ENCODE results near the gene ANKS1B.
"Not testable (repeated sequence)": the region's sequence is repeated elsewhere in the genome, so short reads cannot be mapped to it uniquely, and the experiment has no call there.

Gene ANKS1B

DNA sequence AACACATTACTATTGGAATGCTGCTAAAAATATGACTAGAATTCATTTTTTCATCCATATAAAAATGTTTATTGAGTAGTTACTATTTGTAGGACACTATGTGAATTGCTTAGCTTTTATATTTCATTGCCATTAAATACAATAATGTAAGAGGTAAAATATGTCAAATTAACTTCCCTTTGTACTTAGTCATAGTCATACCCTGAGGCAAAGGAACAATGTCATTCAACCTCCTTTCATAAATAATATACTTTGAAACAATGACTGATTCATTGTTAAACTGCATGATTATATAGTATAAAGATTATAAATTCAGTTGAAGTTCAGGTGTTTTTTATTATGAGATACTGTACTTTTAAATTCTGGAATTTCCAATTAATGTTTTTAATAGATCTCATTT is 232.0 kb downstream of the ANKS1B start:
- DNase-seq: peak in 1 of 3 experiments; percentile 23

DNA sequence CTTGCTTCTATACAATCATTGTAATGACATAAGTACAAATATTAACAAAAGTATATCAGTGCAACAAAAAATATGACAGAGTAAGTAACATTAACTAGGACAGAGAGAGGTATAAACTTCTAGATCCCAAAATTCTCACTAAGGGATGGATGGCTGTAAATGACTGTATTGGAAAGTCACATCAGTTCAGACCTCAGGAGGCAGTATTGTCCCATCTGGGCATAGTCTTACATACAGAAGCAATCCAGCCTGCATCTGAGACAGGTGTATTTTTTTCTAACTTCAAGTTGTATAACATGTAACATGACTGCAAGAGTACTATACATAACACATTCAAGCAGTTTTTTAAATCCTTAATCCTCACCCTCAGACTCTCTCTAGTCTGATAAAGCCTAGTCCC is 238.2 kb downstream of the ANKS1B start:
- DNase-seq: peak in 1 of 3 experiments; percentile 8

DNA sequence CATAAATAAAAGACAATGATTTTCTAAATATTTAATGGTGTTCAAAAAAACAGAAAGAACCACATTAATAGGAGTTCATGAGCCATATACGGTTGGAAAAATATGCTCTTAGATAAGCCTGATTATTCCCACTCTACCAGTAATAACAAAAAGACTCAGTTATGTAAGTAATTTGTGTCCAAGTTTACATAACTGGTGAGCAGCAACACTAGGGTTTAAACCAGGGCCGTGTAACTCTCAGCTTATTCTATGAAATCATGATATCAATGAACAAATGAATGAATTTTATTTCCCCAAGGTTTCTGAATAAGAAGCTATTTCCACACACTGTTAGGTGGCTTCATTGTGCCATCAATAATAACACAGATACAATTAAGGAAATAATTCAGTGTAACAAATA is 238.8 kb downstream of the ANKS1B start:
- DNase-seq: no peak

DNA sequence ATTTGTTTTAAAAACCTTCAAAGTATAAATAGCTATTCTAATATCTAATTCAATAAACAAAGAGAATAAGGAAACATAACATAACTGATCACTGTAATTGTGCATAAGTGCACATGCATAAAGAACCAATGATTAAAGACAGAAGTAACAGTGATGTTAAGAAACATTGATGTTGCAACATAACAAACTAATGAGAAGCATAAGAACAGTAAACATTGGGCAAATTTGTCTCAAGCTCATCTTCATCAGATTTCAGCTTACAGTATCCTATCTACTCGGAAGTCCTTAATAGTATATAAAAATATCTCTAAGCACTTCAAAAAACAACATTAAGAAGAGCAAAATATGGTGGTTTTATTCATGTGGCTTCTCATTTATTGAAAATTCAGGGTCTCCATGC is 239.6 kb downstream of the ANKS1B start:
- no peak for DNase-seq

DNA sequence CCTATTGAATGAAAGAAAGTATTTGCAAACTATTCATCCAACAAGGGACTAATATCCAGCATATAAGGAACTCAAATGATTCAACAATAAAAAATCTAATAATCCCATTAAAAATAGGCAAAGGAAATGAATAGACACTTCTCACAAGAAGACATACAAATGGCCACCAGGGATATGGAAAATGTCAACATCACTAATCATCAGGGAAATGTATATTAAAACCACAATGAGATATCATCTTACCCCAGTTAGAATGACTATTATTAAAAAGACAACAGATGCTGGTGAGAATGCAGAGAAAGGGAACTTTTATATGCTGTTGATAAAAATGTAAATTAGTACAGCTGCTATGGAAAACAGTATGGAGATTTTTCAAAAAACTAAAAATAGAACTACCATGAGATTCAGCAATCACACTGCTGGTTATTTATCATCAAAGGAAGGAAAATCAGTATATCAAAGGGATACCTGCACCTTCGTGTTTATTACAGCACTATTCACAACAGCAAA is 247.9 kb downstream of the ANKS1B start:
- no peak for DNase-seq

DNA sequence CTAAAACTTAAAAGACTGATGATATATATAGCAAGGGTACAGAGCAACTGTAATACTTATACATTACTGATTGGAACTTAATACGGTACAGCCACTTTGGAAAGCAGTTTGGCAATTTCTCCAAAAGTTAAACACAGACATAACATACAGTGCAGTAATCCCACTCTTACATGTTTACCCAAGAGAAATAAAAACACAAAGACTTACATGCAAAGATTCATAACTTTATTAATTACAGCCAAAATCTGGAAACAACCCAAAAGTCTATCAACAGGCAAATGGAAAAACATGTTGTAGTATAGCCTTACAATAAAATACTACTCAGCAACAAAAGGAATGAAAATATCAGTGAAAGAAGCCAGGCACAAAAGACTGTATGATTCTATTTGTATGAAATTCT is 252.6 kb downstream of the ANKS1B start:
- no peak for DNase-seq

DNA sequence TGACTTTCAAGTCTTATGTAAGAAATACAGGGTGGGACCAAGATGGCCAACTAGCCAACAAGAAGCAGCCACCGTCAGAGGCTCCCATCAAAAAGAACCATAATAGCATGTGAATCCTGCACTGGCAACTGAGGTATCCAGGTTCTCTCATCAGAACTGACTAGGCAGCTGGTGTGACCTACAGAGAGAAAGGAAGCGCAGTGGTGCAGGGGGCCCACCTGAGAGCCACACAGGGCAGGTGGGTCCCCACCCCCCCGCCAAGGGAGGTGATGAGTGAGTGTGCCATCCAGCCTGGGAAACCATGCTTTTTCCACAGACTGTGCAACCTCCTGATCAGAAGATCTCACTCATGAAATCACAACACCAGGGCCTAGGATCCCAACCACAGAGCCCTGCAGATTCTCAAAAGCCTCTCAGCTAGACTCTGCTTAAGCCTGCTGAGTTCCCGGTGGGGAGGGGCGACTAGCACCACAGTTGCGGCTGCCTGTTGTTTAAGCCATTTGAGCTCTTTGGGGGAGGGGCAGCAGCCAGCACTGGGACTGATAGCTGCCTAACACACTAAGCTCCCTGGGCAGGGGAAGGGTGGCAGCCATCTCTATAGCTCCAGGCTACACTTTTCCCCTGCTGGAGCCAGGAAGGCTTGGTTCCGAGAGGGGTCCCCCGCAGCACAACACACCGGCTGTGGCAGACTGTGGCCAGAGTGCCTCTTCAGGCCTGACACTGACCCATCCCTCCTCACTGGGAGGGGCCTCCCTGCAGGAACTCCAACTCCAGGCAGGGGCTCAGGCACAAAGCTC is 261.8 kb downstream of the ANKS1B start:
- no peak for DNase-seq

DNA sequence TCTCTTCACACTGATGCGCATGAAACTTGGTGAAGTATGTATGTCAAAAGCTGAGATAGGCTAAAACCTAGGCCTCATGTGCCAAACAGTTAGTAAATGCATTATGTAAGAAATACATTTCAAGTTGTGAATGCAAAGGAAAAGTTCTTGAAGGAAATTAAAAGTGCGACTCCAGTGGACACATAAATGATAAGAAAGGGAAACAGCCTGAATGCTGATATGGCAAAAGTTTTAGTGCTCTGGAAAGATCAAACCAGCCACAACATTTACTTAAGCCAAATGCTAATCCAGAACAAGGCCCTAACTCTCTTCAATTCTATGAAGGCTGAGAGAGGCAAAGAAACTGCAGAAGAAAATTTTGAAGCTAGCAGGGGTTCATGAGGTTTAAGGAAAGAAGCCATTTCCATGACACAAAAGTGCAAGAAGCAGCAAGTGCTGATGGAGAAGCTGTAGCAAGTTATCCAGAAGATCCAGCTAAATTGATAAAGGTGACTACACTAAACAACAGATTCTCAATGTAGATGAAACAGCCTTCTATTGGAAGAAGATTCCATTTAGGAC is 262.9 kb downstream of the ANKS1B start:
- DNase-seq: no peak

DNA sequence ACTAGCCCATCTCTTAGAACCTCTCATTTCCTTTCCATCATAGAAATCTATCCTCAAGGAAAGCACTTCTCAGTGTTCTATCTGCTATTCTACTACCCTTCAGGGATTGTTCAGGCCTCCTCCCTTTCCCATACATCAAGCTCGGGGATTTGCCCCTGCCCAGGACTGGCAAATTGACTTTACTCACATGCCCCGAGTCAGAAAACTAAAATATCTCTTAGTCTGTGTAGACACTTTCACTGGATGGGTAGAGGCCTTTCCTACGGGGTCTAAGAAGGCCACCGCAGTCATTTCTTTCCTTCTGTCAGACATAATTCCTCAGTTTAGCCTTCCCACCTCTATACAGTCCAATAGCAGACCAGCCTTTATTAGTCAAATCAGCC is 264.7 kb downstream of the ANKS1B start:
- DNase-seq: not testable (repeated sequence)

DNA sequence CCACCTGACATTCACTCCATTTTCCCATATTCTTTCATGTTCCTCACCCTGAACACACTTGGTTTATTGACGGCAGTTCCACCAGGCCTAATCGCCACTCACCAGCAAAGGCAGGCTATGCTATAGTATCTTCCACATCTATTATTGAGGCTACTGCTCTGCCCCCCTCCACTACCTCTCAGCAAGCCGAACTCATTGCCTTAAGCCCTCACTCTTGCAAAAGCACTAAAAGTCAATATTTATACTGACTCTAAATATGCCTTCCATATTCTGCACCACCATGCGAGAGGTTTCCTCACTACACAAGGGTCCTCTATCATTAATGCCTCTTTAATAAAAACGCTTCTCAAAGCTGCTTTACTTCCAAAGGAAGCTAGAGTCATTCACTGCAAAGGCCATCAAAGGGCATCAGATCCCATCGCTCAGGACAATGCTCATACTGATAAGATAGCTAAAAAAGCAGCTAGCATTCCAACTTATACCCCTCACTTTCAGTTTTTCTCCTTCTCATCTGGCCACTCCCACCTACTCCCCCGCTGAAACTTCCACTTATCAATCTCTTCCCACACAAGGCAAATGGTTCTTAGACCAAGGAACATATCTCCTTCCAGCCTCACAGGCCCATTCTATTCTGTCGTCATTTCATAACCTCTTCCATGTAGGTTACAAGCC is 265.2 kb downstream of the ANKS1B start:
- not testable (repeated sequence) for DNase-seq

DNA sequence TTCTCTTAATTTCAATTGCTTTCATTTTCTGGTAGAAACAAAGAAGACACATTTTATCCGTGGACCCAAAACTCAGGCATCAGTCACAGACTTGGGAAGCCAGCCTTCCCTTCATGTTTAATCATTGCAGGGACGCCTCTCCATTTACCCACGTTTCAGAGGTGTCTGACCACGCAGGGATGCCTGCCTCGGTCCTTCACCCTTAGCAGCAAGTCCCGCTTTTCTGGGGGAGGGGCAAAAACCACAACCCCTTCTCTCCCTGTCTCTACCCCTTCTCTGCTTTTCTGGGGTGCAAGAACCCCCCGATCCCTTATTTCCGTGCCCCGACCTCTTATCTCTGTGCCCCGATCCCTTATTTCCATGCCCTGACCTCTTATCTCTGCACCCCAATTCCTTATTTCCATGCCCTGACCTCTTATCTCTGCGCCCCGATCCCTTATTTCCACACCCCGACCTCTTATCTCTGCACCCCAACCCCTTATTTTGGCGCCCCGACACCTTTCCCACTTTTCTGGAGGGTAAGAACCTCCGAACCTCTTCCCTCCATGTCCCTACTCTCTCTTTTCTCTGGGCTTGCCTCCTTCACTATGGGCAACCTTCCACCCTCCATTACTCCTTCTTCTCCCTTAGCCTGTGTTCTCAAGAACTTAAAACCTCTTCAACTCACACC is 268.8 kb downstream of the ANKS1B start:
- not testable (repeated sequence) for DNase-seq

DNA sequence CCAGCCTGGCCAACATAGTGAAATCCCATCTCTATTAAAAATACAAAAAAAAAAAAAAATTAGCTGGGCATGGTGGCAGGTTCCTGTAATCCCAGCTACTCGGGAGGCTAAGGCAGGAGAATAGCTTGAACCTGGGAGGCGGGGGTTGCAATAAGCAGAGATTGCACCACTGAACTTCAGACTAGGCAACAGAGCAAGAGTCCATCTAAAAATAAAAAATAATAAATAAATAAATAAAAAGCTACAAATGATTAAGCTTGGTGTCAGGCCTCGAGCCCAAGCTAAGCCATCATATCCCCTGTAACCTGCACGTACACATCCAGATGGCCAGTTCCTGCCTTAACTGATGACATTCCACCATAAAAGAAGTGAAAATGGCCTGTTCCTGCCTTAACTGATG is 269.8 kb downstream of the ANKS1B start:
- DNase-seq: not testable (repeated sequence)

DNA sequence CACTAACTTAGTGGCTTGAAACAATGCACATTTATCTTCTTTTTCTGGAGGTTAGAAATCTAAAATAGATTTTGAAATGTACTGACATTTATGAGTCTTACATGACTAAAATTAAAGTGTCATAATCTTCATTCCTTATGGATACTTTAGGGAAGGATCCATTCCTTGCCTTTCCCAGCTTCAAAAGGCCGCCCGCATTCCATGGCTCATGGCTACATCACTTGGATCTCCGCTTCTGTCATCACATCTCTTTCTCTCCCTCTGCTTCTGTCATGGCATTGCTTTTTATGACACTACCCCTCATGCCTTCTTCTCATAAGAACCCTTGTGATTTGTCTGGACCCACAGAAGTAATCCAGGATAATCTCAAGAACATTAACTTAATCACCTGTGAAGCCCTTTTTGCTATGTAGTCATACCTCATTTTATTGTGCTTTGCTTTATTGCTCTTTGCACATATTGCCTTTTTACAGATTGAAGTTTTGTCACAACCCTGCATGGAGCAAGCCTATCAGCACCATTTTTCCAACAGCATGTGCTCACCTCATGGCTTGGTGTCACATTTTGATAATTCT is 270.7 kb downstream of the ANKS1B start:
- no peak for DNase-seq

DNA sequence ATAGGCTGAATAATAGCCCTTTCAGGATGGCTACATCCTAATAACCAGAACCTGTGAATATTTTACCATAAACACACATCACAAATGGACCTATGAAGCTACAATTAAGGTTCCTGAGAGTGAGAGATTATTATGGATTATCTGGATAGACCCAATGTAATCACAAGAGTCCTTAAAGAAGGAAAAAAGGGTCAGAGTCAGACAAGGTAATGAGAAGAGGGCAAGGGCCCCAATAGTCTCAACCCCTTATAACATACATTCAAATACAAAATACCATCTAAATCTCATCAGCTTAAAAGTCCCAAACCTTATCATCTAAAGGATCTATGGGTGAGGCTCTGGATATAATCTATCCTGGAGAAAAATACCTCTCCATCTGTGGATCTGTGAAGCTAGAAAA is 272.5 kb downstream of the ANKS1B start:
- DNase-seq: no peak

DNA sequence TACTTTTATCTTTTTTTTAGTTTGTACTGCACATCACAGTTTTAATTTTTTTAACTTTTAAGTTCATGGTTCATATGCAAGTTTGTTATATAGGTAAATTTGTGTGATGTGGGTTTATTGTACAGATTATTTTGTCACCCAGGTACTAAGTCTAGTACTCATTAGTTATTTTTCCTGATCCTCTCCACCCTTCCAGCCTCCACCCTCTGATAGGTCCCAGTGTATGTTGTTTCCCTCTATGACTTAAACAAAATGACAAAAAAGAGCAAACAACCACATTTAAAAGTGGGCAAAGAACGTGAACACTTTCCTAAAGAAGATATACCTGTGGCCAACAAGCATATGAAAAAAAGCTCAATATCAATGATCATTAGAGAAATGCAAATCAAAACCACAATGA is 273.5 kb downstream of the ANKS1B start:
- no peak for DNase-seq

DNA sequence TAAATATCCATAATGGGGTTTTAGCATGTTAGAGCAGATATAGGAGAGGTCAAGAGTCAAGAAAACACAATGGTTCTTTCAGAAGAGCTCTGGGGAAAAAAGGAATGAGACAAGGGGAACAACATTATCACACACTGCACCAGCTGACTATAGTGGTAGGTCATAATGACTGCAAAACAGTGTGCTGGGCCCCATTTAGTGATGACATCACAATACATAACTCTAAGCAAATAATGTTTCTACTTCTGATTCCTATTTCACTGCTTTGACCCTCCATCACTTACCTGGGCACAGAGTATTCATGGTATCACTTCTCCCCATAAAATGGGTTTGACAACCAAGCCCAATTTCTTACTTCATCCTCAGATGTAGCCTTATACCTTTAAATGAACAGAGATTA is 275.1 kb downstream of the ANKS1B start:
- no peak for DNase-seq

DNA sequence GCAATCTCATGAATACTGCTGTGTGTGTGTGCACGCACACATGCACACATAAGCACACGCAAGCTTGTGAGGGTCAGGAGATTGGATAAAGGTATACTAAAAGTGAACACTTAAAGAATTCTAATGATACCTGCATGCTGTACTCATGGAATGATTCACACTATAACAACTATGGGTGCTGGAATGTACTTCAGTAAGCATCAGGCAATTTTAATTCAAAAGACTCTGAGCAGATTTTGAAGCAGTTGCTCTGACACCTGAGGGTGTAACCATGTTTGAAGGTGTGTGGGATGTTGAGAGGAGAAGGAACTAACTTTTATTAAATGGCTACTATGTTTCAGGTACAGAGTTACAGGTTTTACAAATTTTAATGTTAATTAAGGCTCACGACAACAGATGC is 275.6 kb downstream of the ANKS1B start:
- DNase-seq: no peak

DNA sequence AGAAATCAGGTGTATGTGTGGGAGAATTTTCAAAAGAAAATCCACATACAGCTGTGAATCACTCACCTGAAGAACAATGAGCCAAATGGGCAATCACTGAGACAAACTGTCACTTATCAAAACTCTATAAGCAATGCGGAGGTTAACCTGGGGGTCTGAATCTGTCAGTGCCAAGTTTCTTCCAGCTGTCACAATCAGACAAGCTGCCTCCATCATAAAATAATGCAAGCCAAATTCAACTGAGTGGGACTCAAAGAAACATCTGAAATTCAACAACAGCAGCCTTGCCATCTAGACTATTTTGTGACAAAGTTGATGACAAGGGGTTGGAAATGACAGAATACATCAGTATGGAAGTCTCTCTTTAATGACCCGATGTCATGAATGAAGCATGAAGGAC is 276.9 kb downstream of the ANKS1B start:
- DNase-seq: no peak

DNA sequence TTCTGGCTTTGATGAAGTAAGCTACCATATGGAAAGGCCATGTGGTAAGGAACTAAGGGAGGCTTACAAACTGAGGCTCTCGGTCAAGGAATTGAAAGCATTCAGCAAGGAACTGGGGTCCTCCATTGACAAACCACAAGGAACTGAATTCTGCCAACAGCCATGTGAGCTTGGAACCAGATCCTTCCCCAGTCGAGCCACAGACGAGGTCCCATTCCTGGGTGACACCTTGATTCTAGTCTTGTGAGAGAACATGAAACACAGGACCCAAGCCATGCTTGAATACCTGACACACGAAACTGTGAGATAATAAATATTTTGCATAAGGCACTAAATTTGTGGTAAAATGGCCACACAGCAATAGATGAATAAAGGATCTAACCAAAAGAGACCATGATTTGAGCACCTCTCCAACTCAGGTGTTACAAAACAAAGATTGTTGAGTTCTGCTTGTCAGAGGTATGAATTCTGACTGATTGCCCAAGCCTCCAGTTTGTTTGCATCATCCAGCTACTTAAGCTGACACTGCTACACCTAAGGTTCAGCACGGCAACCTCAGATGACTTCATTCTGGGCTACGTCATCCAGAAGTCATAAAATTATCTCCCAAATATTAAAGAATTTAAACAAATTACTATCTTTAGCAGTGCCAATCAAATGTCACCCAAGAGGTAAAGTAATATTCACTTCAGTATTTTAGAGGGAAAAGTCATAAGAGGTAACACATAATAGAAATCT is 277.8 kb downstream of the ANKS1B start:
- no peak for DNase-seq

DNA sequence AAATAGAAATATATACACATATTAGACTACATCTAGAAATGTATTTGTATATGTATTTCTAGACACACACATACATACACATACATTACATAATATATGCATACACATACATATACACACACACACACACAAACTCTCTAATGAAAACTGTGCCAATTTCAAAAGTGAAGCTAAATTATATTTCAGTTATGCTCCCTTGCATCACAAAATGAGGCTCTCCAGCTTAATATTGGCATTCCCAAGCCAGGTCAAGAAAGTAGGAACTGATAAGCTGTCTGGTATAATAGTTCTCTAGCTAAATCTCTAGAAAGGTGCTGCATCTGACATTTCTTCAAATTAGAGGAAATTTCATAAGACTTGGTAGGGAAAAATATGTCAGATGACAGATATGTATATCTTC is 280.3 kb downstream of the ANKS1B start:
- DNase-seq: no peak

DNA sequence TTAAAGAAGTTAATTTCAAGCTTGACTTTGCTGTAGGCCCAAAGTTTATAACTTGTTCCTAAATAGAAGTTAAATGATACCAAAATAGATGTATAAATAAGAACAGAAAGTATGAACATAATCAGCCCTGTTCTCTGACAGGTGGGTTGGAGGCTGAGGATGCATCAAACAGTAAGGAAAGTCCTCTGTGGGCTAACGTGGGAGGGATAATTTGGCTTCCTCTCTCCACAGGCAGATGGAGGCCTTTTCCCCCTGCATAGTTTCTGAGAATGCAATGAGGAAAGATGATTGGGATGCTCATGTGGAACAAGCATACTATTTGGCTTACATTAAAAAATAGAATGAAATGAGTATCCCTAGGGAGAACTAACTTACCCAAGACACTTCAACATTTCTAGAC is 280.7 kb downstream of the ANKS1B start:
- DNase-seq: no peak

DNA sequence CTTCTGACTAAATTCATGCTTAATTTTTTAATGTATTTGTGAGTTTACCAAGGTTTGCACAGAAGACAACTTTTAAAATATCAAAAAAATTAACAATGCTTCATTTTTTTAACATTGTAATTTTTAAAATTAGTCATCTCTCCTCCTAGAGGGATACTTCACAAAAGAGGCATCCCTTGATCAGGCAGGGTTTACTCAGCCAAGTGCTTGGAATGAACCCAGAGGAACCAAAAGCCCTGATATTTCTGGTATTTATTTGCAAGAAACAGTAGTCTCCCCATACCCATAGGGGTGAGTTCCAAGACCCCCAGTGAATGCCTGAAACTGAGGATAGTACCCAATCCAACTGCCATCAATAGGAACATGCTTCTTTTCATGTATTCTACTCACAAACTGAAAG is 284.7 kb downstream of the ANKS1B start:
- no peak for DNase-seq
